B cell (primary cell): Measurements from ENCODE around the gene FOXA3. TPM values are rescaled to one million over a fixed set of nuclear protein-coding genes. Genes with fewer than 3 reads are reported as not detected.
A peak's percentile ranks its signal among the peaks of the same experiment; 100 is the strongest.

Source experiments
- ATAC-seq: fragments of 200-7000 bp; cut with Tn5 transposase; one replicate; pipeline ENCODE4 v1.10.0; 2021; ENCODE audit warnings: low read depth, mild to moderate bottlenecking, moderate number of reproducible peaks, moderate library complexity
- CTCF ChIA-PET: fragments of 350-600 bp; sonication (Branson Sonifier 250); formaldehyde crosslinking; loops from one replicate; lab custom pipeline; 2021; ENCODE audit warnings: antibody characterized with exemption, inconsistent platforms; lab: Charles Lee
- POLR2A ChIA-PET: fragments of 350-600 bp; sonication (Branson Sonifier 250); formaldehyde crosslinking; loops from one replicate; lab custom pipeline; 2021; ENCODE audit warnings: antibody characterized with exemption; lab: Charles Lee
- DNase-seq: peaks from one replicate; pipeline ENCODE4 v3.0.0; 2013
- H2AFZ ChIP-seq: 2 replicates; pipeline ENCODE4 v1.6.1; 2012; ENCODE audit warnings: mild to moderate bottlenecking, low read depth, low read length; ENCODE audit not compliant: insufficient read depth, poor library complexity, severe bottlenecking
- H3K27ac ChIP-seq, 2 donors: 1 replicate in 1 of 2; 2 replicates in 1 of 2; pipeline ENCODE4 v1.5.1; 2012 to 2013; ENCODE audit warnings: low read length in 2 of 2, mild to moderate bottlenecking in 2 of 2, moderate library complexity in 1 of 2
- H3K27me3 ChIP-seq, 4 experiments: fragments of 200-600 bp in 1 of 4; sonication (generic) in 1 of 4; replicated peaks in 1 of 4; 1 replicate in 2 of 4; 2 replicates in 2 of 4; pipeline versions ENCODE4 v1.6.1 to v1.7.0; 2013 to 2016; ENCODE audit warnings: low read length in 3 of 4, mild to moderate bottlenecking in 2 of 4, mixed read lengths in 1 of 4, moderate library complexity in 1 of 4; ENCODE audit not compliant: insufficient read depth in 4 of 4, control insufficient read depth in 3 of 4; ENCODE audit errors: control extremely low read depth in 1 of 4
- H3K36me3 ChIP-seq, 2 experiments: replicated peaks in 1 of 2; 1 replicate in 1 of 2; 2 replicates in 1 of 2; pipeline versions ENCODE4 v1.6.1 to v1.7.1; 2013; ENCODE audit warnings: low read length in 1 of 2; ENCODE audit not compliant: insufficient read depth in 2 of 2, control insufficient read depth in 1 of 2; ENCODE audit errors: control extremely low read depth in 1 of 2, extremely low read depth in 1 of 2
- H3K4me1 ChIP-seq, 2 donors: fragments of 200-600 bp in 1 of 2; sonication (generic) in 1 of 2; 1 replicate in 1 of 2; 2 replicates in 1 of 2; pipeline versions ENCODE4 v1.5.1 to v1.6.1; 2013 to 2017; ENCODE audit warnings: low read length in 2 of 2; ENCODE audit not compliant: control insufficient read depth in 2 of 2, insufficient read depth in 2 of 2
- H3K4me2 ChIP-seq: replicated peaks from 2 replicates; pipeline ENCODE3; 2012; ENCODE audit warnings: mild to moderate bottlenecking, low read depth, low read length; ENCODE audit not compliant: poor library complexity, severe bottlenecking
- H3K4me3 ChIP-seq, 5 experiments: fragments of 200-600 bp in 1 of 5; sonication (generic) in 1 of 5; 1 replicate in 3 of 5; 2 replicates in 2 of 5; pipeline versions ENCODE4 v1.5.1 to v1.7.0; 2011 to 2016; ENCODE audit warnings: low read length in 4 of 5, mild to moderate bottlenecking in 4 of 5, low read depth in 2 of 5, control low read depth in 1 of 5, moderate library complexity in 1 of 5; ENCODE audit not compliant: insufficient read depth in 1 of 5; ENCODE audit errors: control extremely low read depth in 1 of 5, extremely low read depth in 1 of 5
- H3K79me2 ChIP-seq: fragments of 200-600 bp; sonication (generic); one replicate; pipeline ENCODE4 v1.6.0; 2016; ENCODE audit warnings: low read length; ENCODE audit not compliant: control insufficient read depth, insufficient read depth
- H3K9ac ChIP-seq: fragments of 200-600 bp; sonication (generic); 2 replicates; pipeline ENCODE4 v1.6.1; 2017; ENCODE audit warnings: mild to moderate bottlenecking, low read length, moderate library complexity
- H3K9me3 ChIP-seq, 3 donors: one replicate each; pipeline versions ENCODE4 v1.6.1 to v1.7.1; 2013; ENCODE audit warnings: low read length in 2 of 3; ENCODE audit not compliant: control insufficient read depth in 2 of 3, insufficient read depth in 1 of 3; ENCODE audit errors: control extremely low read depth in 1 of 3
- H4K20me1 ChIP-seq: 2 replicates; pipeline ENCODE4 v1.6.0; 2012; ENCODE audit warnings: mild to moderate bottlenecking, low read length; ENCODE audit not compliant: insufficient read depth, control insufficient read depth, poor library complexity, severe bottlenecking
- H3K27ac Mint-ChIP-seq: one replicate; pipeline ENCODE4 v1.8.0; 2021; ENCODE audit warnings: mixed read lengths
- H3K27me3 Mint-ChIP-seq: one replicate; pipeline ENCODE4 v1.8.0; 2021; ENCODE audit warnings: mixed read lengths
- H3K4me1 Mint-ChIP-seq: one replicate; pipeline ENCODE4 v1.8.0; 2021; ENCODE audit warnings: mixed read lengths
- H3K4me3 Mint-ChIP-seq: one replicate; pipeline ENCODE4 v1.8.0; 2021; ENCODE audit warnings: mixed read lengths
- H3K9me3 Mint-ChIP-seq: one replicate; pipeline ENCODE4 v1.8.0; 2022; ENCODE audit warnings: mixed read lengths; ENCODE audit not compliant: insufficient read depth
- EZH2 ChIP-seq: IDR thresholded peaks from 2 replicates; pipeline ENCODE4 v1.6.1; 2012; ENCODE audit warnings: borderline replicate concordance, low read depth, mild to moderate bottlenecking, moderate library complexity, low read length; ENCODE audit not compliant: insufficient read depth, poor library complexity, severe bottlenecking
- WGBS: methylation state at CpG from one replicate; pipeline ENCODE4 v1.1.5; 2013; ENCODE audit warnings: missing lambda C conversion rate; ENCODE audit not compliant: insufficient coverage; 5-methylcytosine and 5-hydroxymethylcytosine counted together
- intact Hi-C: fragments of 100-400 bp; cut with micrococcal nuclease; formaldehyde crosslinking; loops from one replicate; pipeline ENCODE4 v1.10.0; 2022
- polyA plus RNA-seq: library from polyadenylated mRNA; depleted of rRNA; stranded (reverse); fragments of >200 nt; gene quantifications from 2 replicates; pipeline ENCODE4 v1.2.3, GENCODE V29; 2012
- total RNA-seq, 2 donors: library from RNA; stranded (reverse); fragments of 120-200 nt in 1 of 2; gene quantifications; 1 replicate in 1 of 2; 2 replicates in 1 of 2; pipeline versions ENCODE4 v1.2.3 to v1.2.4, GENCODE V29; 2013 to 2022
- TF ChIP-seq, protein P1 (sequence below): fragments of 200-600 bp; IDR thresholded peaks from one replicate; pipeline ENCODE4 v1.8.0; 2022; ENCODE audit warnings: antibody characterized with exemption, mild to moderate bottlenecking

FOXA3 gene
- total and polyA plus RNA-seq, 2 donors (not counting 1 experiment from before 2014, with no cell fraction given), result not detected

DNA sequence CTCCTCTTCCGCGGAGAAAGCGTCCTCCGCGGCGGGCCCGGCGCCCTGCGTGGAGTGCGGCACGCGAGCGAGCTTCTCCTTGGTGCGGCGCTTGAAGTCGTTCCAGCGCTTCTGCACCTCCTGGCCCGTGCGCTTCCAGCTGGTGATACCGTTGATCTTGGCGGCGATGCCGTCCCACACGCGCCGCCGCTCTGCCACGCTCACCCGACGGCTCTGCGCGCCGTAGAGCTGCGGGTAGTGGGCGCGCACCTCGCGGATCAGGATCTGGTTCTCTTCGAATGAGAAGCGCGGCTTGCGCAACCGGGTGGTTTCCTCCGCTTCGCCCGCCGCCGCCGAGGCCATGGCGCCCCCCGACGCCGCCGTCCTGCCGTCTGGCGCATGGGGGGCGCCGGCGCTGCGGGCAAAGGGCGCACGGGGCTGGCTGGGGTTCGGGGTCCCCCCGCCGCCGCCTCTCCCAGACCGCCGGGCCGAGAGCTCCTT, 37.3 kb downstream of the FOXA3 start:
- Mint-ChIP-seq H3K27me3 (no peaks in the 10 kb centered on the region), H3K4me1 (peaks cover 35% of the 10 kb centered on the region), H3K27ac (no peak overlapping the region), H3K9me3 (no peaks in the 10 kb centered on the region), H3K4me3 (peak overlapping the region; percentile 68)
- Histone ChIP-seq H3K9ac (peak overlapping the region; percentile 73), H3K4me1 (peaks cover 23 to 33% of the 10 kb centered on the region in 2 donors), H3K9me3 (no peaks in the 10 kb centered on the region), H3K4me3 (peak overlapping the region in 3 of 5 experiments; percentile 74 to 88 (median 76)), H2AFZ (peak overlapping the region; percentile 82), H3K79me2 (peaks cover 20% of the 10 kb centered on the region), H3K27ac (no peak overlapping the region), H3K36me3 (peaks cover 3 to 9% of the 10 kb centered on the region in 2 experiments), H3K27me3 (no peaks in the 10 kb centered on the region), H4K20me1 (no peaks in the 10 kb centered on the region), H3K4me2 (peak overlapping the region; percentile 89)
- 23% methylated on average over 65 of the region's 69 CpGs for whole genome bisulfite sequencing
- DNase-seq (peak; percentile 64), ATAC-seq (no peak)
- intact Hi-C loops, result no loop called here
- CTCF ChIA-PET, result interaction anchor here (0.8 to 2.7 kb wide), 2 partner anchors 16 to 37 kb away, joined by 3 to 15 read pairs; partner anchors contain the start of genes FOXA3 and SYMPK
- TF ChIP-seq, protein P1, sequence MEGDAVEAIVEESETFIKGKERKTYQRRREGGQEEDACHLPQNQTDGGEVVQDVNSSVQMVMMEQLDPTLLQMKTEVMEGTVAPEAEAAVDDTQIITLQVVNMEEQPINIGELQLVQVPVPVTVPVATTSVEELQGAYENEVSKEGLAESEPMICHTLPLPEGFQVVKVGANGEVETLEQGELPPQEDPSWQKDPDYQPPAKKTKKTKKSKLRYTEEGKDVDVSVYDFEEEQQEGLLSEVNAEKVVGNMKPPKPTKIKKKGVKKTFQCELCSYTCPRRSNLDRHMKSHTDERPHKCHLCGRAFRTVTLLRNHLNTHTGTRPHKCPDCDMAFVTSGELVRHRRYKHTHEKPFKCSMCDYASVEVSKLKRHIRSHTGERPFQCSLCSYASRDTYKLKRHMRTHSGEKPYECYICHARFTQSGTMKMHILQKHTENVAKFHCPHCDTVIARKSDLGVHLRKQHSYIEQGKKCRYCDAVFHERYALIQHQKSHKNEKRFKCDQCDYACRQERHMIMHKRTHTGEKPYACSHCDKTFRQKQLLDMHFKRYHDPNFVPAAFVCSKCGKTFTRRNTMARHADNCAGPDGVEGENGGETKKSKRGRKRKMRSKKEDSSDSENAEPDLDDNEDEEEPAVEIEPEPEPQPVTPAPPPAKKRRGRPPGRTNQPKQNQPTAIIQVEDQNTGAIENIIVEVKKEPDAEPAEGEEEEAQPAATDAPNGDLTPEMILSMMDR, result no peak
- TF ChIP-seq EZH2, result no peak
- POLR2A ChIA-PET, result interaction anchor here (2.9 kb wide), 1 partner anchor 16 kb away, joined by 33 read pairs; the partner anchor contains the start of gene IRF2BP1
